ENCODE measurements around the gene MPEG1.

GRCh38 chr11:59224351-59224928 is 11.7 kb upstream of the MPEG1 start:
- TF ChIP-seq MAX (IDR thresholded peaks at IDR 0.05): no peak
- TF ChIP-seq, protein P1, sequence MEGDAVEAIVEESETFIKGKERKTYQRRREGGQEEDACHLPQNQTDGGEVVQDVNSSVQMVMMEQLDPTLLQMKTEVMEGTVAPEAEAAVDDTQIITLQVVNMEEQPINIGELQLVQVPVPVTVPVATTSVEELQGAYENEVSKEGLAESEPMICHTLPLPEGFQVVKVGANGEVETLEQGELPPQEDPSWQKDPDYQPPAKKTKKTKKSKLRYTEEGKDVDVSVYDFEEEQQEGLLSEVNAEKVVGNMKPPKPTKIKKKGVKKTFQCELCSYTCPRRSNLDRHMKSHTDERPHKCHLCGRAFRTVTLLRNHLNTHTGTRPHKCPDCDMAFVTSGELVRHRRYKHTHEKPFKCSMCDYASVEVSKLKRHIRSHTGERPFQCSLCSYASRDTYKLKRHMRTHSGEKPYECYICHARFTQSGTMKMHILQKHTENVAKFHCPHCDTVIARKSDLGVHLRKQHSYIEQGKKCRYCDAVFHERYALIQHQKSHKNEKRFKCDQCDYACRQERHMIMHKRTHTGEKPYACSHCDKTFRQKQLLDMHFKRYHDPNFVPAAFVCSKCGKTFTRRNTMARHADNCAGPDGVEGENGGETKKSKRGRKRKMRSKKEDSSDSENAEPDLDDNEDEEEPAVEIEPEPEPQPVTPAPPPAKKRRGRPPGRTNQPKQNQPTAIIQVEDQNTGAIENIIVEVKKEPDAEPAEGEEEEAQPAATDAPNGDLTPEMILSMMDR (IDR thresholded peaks at IDR 0.05; ENCODE audit: low read depth, low read length, missing input control): no peak
- no peak for TF ChIP-seq ZBTB33 (IDR thresholded peaks at IDR 0.05)

Measured in liver (tissue), 2 donors.